WTC11 (cell line): Measurements from ENCODE around the gene PRIM2. TPM values are rescaled to one million over a fixed set of nuclear protein-coding genes. Genes with fewer than 3 reads are reported as not detected.
"Not testable (repeated sequence)": the region's sequence is repeated elsewhere in the genome, so short reads cannot be mapped to it uniquely, and the experiment has no call there.

ENCODE experiments used
- ATAC-seq: fragments of 200-7000 bp; cut with Tn5 transposase; 2 replicates; pipeline ENCODE4 v1.10.0; 2021; ENCODE audit warnings: mild to moderate bottlenecking, moderate library complexity
- CTCF ChIA-PET: fragments of 300-600 bp; sonication (Branson Sonifier 250); formaldehyde crosslinking; loops from one replicate; lab custom pipeline; 2021; ENCODE audit warnings: antibody characterized with exemption; lab: Charles Lee
- POLR2A ChIA-PET: fragments of 350-600 bp; sonication (Branson Sonifier 250); formaldehyde crosslinking; loops from one replicate; lab custom pipeline; 2021; ENCODE audit warnings: antibody characterized with exemption; lab: Charles Lee
- DNase-seq: peaks from one replicate; pipeline ENCODE4 v3.0.0; 2021; ENCODE audit warnings: low spot score
- H3K27ac Mint-ChIP-seq: 2 replicates; pipeline ENCODE4 v1.8.0; 2021; ENCODE audit warnings: mixed read lengths
- H3K27me3 Mint-ChIP-seq: 2 replicates; pipeline ENCODE4 v1.8.0; 2021; ENCODE audit warnings: low read depth, mild to moderate bottlenecking, moderate library complexity, mixed read lengths
- H3K36me3 Mint-ChIP-seq: 2 replicates; pipeline ENCODE4 v1.8.0; 2021; ENCODE audit warnings: mixed read lengths
- H3K4me1 Mint-ChIP-seq: 2 replicates; pipeline ENCODE4 v1.8.0; 2022; ENCODE audit warnings: mixed read lengths
- H3K4me3 Mint-ChIP-seq: 2 replicates; pipeline ENCODE4 v1.8.0; 2021; ENCODE audit warnings: mild to moderate bottlenecking, moderate library complexity, mixed read lengths
- H3K9me3 Mint-ChIP-seq: 2 replicates; pipeline ENCODE4 v1.8.0; 2021; ENCODE audit warnings: mixed read lengths
- ATF1 ChIP-seq: sonication (generic); formaldehyde crosslinking; IDR thresholded peaks from 2 replicates; pipeline ENCODE4 v1.8.1; 2023; ENCODE audit warnings: mild to moderate bottlenecking, moderate library complexity, missing genetic modification reagents
- CBFB ChIP-seq: sonication (generic); formaldehyde crosslinking; IDR thresholded peaks from 2 replicates; pipeline ENCODE4 v1.8.1; 2022; ENCODE audit warnings: mild to moderate bottlenecking, low read depth, missing genetic modification reagents
- E2F1 ChIP-seq: sonication (generic); formaldehyde crosslinking; IDR thresholded peaks from 2 replicates; pipeline ENCODE4 v1.8.0; 2022; ENCODE audit warnings: mild to moderate bottlenecking, missing genetic modification reagents
- E2F5 ChIP-seq: sonication (generic); formaldehyde crosslinking; IDR thresholded peaks from 2 replicates; pipeline ENCODE4 v1.8.1; 2022; ENCODE audit warnings: mild to moderate bottlenecking, moderate library complexity, missing genetic modification reagents
- EMX1 ChIP-seq: fragments of 250-450 bp; sonication (Bioruptor Pico); IDR thresholded peaks from 2 replicates; pipeline ENCODE4 v1.8.0; 2021; ENCODE audit warnings: mild to moderate bottlenecking
- ETV6 ChIP-seq: sonication (generic); formaldehyde crosslinking; IDR thresholded peaks from 2 replicates; pipeline ENCODE4 v1.8.1; 2022; ENCODE audit warnings: mild to moderate bottlenecking, missing genetic modification reagents
- GABPB1 ChIP-seq: sonication (generic); formaldehyde crosslinking; IDR thresholded peaks from 2 replicates; pipeline ENCODE4 v1.8.1; 2023; ENCODE audit warnings: mild to moderate bottlenecking, missing genetic modification reagents
- MXD4 ChIP-seq: fragments of 250-450 bp; sonication (Bioruptor Pico); IDR thresholded peaks from 2 replicates; pipeline ENCODE4 v1.8.0; 2021; ENCODE audit warnings: mild to moderate bottlenecking, moderate library complexity, borderline replicate concordance
- PRRX2 ChIP-seq: fragments of 250-450 bp; sonication (Bioruptor Pico); IDR thresholded peaks from 2 replicates; pipeline ENCODE4 v1.8.0; 2021; ENCODE audit warnings: mild to moderate bottlenecking
- RELA ChIP-seq: sonication (generic); formaldehyde crosslinking; IDR thresholded peaks from 2 replicates; pipeline ENCODE4 v1.8.1; 2022; ENCODE audit warnings: missing genetic modification reagents, mild to moderate bottlenecking, borderline replicate concordance
- TCF7 ChIP-seq: sonication (generic); formaldehyde crosslinking; IDR thresholded peaks from 2 replicates; pipeline ENCODE4 v1.8.0; 2022; ENCODE audit warnings: mild to moderate bottlenecking, low read depth, missing genetic modification reagents, moderate library complexity
- USF1 ChIP-seq: sonication (generic); formaldehyde crosslinking; IDR thresholded peaks from 2 replicates; pipeline ENCODE4 v1.8.0; 2022; ENCODE audit warnings: mild to moderate bottlenecking, missing genetic modification reagents
- ZNF263 ChIP-seq: sonication (generic); formaldehyde crosslinking; IDR thresholded peaks from 2 replicates; pipeline ENCODE4 v1.8.1; 2022; ENCODE audit warnings: low read depth, mild to moderate bottlenecking, moderate library complexity, missing genetic modification reagents
- ZNF317 ChIP-seq: sonication (generic); formaldehyde crosslinking; IDR thresholded peaks from 2 replicates; pipeline ENCODE4 v1.8.1; 2023; ENCODE audit warnings: low read depth, mild to moderate bottlenecking, moderate library complexity, missing genetic modification reagents, borderline replicate concordance
- total RNA-seq: library from RNA; stranded (reverse); gene quantifications from 3 replicates; pipeline ENCODE4 v1.2.3, GENCODE V29; 2021
- TF ChIP-seq, protein P1 (sequence below): sonication (generic); formaldehyde crosslinking; IDR thresholded peaks from 2 replicates; pipeline ENCODE4 v1.8.1; 2023; ENCODE audit warnings: mild to moderate bottlenecking, missing genetic modification reagents, borderline replicate concordance
- TF ChIP-seq, protein P2 (sequence below): sonication (generic); formaldehyde crosslinking; IDR thresholded peaks from 2 replicates; pipeline ENCODE4 v1.8.1; 2022; ENCODE audit warnings: mild to moderate bottlenecking, missing genetic modification reagents, moderate library complexity, borderline replicate concordance

PRIM2 gene
- total RNA-seq, 1 experiment from 2014 or later: 42.2 TPM

- TF ChIP-seq USF1 (CRISPR knock-in tag) (no peak), ZNF317 (no peak)
Measured at GRCh38 chr6:57432157-57432556, 114.7 kb downstream of the PRIM2 start (continued).

- H3K27me3 Mint-ChIP-seq: no peaks in the 10 kb centered on the region
- ChIA-PET CTCF (no interaction called here), POLR2A (no interaction called here)
- TF ChIP-seq EMX1 (CRISPR knock-in tag) (no peak), MXD4 (CRISPR knock-in tag) (no peak), ATF1 (CRISPR knock-in tag) (no peak), GABPB1 (CRISPR knock-in tag) (no peak), PRRX2 (no peak), ETV6 (CRISPR knock-in tag) (no peak), TCF7 (CRISPR knock-in tag) (no peak), E2F1 (CRISPR knock-in tag) (no peak), E2F5 (no peak), RELA (CRISPR knock-in tag) (no peak), CBFB (CRISPR knock-in tag) (no peak), ZNF263 (CRISPR knock-in tag) (no peak)
- TF ChIP-seq, protein P1, sequence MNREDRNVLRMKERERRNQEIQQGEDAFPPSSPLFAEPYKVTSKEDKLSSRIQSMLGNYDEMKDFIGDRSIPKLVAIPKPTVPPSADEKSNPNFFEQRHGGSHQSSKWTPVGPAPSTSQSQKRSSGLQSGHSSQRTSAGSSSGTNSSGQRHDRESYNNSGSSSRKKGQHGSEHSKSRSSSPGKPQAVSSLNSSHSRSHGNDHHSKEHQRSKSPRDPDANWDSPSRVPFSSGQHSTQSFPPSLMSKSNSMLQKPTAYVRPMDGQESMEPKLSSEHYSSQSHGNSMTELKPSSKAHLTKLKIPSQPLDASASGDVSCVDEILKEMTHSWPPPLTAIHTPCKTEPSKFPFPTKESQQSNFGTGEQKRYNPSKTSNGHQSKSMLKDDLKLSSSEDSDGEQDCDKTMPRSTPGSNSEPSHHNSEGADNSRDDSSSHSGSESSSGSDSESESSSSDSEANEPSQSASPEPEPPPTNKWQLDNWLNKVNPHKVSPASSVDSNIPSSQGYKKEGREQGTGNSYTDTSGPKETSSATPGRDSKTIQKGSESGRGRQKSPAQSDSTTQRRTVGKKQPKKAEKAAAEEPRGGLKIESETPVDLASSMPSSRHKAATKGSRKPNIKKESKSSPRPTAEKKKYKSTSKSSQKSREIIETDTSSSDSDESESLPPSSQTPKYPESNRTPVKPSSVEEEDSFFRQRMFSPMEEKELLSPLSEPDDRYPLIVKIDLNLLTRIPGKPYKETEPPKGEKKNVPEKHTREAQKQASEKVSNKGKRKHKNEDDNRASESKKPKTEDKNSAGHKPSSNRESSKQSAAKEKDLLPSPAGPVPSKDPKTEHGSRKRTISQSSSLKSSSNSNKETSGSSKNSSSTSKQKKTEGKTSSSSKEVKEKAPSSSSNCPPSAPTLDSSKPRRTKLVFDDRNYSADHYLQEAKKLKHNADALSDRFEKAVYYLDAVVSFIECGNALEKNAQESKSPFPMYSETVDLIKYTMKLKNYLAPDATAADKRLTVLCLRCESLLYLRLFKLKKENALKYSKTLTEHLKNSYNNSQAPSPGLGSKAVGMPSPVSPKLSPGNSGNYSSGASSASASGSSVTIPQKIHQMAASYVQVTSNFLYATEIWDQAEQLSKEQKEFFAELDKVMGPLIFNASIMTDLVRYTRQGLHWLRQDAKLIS (CRISPR knock-in tag): no peak
- TF ChIP-seq, protein P2, sequence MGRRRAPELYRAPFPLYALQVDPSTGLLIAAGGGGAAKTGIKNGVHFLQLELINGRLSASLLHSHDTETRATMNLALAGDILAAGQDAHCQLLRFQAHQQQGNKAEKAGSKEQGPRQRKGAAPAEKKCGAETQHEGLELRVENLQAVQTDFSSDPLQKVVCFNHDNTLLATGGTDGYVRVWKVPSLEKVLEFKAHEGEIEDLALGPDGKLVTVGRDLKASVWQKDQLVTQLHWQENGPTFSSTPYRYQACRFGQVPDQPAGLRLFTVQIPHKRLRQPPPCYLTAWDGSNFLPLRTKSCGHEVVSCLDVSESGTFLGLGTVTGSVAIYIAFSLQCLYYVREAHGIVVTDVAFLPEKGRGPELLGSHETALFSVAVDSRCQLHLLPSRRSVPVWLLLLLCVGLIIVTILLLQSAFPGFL (CRISPR knock-in tag): no peak
- H3K9me3 Mint-ChIP-seq: no peaks in the 10 kb centered on the region
- ATAC-seq (no peak), DNase-seq (no peak)
- H3K36me3 Mint-ChIP-seq: no peaks in the 10 kb centered on the region
- H3K27ac Mint-ChIP-seq: no peak overlapping the region
- H3K4me1 Mint-ChIP-seq: peaks cover 71% of the 10 kb centered on the region
- no peak overlapping the region for H3K4me3 Mint-ChIP-seq
Measured at GRCh38 chr6:57432919-57433684, 115.7 kb downstream of the PRIM2 start.

- peaks cover 66% of the 10 kb centered on the region for H3K4me1 Mint-ChIP-seq
- H3K36me3 Mint-ChIP-seq, CTCF ChIA-PET, H3K27me3 Mint-ChIP-seq, H3K27ac Mint-ChIP-seq, POLR2A ChIA-PET, H3K9me3 Mint-ChIP-seq, ATAC-seq, H3K4me3 Mint-ChIP-seq, DNase-seq: not testable (repeated sequence)
Measured at GRCh38 chr6:57433790-57434189, 116.4 kb downstream of the PRIM2 start.
